Cortex of kidney (tissue), 1 donor: ENCODE data around the gene ARL5C.

Source experiments
- DNase-seq: peaks from one replicate; lab custom pipeline; 2025; lab: John Stamatoyannopoulos, UW

The ARL5C gene

GRCh38 chr17:39107155-39107554, 58.8 kb downstream of the ARL5C start:
- no peak for DNase-seq
